ENCODE results near the gene POU2AF2.

Gene POU2AF2

GRCh38 chr11:111334532-111335502, 89.3 kb downstream of the POU2AF2 start:
- DNase-seq = no peak

GRCh38 chr11:111335549-111335948, 90.0 kb downstream of the POU2AF2 start:
- no peak for DNase-seq

Data from NCI-H1048 (cell line).